GM12801 (cell line): Measurements from ENCODE around the gene RELL2.

Source experiments
- TF ChIP-seq, protein P1 (sequence below): IDR thresholded peaks from one replicate; pipeline ENCODE4 v1.5.1; 2011; ENCODE audit warnings: control low read depth; ENCODE audit not compliant: insufficient read length; ENCODE audit errors: extremely low read depth

RELL2 gene

DNA sequence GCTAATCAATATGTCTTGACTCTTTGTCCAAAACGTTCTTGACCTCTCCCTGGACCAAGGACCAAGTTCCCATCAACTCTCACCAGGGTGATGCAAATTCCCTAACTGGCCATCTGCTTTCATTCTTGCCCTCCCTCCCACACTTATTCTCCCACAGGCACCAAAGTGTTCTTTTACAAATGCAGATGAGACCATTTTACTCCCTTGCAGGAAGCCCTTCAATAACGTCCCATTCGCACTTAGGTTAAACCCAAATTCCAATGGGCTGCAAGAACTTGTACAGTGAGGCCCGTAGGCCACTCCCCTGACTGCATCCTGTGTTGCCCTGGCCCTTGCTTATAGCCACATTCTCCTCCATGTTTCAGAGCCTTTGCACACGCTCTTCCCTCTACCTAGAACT is 38.0 kb downstream of the RELL2 start:
- TF ChIP-seq, protein P1, sequence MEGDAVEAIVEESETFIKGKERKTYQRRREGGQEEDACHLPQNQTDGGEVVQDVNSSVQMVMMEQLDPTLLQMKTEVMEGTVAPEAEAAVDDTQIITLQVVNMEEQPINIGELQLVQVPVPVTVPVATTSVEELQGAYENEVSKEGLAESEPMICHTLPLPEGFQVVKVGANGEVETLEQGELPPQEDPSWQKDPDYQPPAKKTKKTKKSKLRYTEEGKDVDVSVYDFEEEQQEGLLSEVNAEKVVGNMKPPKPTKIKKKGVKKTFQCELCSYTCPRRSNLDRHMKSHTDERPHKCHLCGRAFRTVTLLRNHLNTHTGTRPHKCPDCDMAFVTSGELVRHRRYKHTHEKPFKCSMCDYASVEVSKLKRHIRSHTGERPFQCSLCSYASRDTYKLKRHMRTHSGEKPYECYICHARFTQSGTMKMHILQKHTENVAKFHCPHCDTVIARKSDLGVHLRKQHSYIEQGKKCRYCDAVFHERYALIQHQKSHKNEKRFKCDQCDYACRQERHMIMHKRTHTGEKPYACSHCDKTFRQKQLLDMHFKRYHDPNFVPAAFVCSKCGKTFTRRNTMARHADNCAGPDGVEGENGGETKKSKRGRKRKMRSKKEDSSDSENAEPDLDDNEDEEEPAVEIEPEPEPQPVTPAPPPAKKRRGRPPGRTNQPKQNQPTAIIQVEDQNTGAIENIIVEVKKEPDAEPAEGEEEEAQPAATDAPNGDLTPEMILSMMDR = no peak

- TF ChIP-seq, protein P1 = no peak
Observed at GRCh38 chr5:141675672-141676071, 38.9 kb downstream of the RELL2 start.

DNA sequence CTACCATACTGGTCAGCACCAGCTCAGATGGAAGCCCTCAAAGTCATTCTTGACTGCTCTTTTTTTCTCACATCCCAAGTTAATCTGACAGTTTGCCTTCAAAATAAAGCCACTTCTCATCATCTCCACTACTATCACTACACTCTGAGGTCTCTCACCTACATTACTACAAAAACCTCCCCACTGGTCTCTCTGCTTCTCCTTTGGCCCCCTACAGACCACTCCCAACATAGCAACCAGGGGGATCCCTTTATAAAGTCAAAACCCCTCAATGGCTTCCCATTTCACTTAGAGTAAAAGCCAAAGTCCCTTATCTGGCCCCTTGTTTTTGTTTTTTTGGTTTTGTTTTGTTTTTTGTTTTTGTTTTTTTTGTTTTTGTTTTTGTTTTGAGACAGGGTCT is 40.6 kb downstream of the RELL2 start:
- TF ChIP-seq, protein P1 = no peak

GRCh38 chr5:141680178-141680577 is 43.4 kb downstream of the RELL2 start:
- TF ChIP-seq, protein P1 = no peak

DNA sequence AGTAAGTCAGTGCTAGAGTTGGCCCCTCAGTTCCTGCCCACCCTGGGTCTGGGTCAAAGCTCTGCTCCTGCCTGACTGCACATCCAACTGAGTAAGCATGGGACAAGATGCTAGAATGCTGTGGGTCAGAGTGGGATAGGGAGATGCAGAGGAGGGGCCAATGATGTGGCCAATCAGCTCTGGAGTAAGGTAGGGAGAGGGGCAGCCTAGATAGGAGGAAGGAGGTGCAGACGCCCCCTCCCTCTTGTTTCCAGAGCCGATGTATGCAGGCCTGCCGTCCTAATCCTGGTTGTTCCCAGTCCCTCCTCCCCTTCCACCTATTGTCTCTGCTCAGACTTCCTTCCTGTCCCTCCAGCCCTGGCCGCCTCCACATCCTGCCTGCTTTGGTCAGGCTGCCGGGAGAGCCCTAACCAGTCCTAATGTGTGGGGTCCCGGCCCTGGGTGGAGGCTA is 44.0 kb downstream of the RELL2 start:
- TF ChIP-seq, protein P1 = no peak

- TF ChIP-seq, protein P1 = no peak
Observed at GRCh38 chr5:141681295-141681694, 44.5 kb downstream of the RELL2 start.

DNA sequence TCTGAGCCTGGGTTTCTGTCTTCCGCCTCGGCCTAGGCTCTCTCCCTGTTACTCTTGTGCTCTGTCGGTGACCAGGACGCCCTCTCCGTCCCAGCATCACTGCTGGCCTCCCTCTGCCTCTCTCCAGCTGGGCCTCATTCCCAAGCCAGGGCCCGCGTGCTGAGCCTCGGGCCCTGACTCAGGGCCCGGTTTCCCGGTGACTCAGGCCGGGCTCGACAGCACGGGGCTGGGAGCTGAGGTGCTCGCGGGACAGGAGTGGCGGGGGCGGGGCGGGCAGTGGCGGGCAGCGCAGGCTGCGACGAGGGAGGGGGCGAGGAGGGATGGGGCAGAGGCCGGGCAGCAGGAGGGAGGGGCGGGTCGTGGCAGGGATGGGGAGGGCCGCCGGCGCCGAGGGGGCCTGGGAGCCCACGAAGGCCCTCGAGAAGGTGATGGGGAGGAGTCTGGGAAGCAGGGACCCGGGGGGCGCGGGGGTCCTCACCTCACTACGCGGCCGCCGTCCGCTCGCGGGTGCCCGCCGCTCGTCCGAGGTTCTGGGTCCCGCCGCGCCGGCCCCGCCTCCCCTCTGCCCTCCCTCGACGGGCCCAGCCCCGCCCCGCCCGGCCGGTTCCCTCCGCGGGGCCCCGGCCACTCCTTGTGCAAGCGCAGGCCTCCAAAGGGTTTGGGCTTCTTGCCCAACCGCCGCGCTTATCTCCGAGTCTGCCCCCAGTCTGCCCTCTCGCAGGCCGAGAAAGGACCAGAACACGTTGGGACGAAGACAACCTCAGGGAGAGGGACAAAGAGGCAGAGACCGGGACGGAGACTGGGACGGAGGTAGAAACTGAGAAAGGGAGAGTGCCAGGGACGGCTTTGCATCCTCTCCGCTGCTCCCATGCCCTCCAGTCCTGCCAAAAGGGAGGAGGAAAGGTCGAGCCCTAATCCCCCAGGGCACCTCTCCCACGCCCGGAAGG is 45.2 kb downstream of the RELL2 start, which contains the start of gene ARAP3:
ARAP3 (minus strand) TSS at position 536 of the 947 bp plus-strand sequence. CDS start 1,744 bp downstream, outside the sequence.
- TF ChIP-seq, protein P1 = no peak
